Stimulated activated CD8-positive, alpha-beta memory T cell treated with anti-CD3 and anti-CD28 coated beads, Interleukin-4, amount 100 ng/mL, for 48 hours (primary cell): ENCODE results near the gene FCN1.

Source experiments
- DNase-seq: peaks from one replicate; pipeline ENCODE4 v3.0.0-alpha.2; 2020

The FCN1 gene

DNA sequence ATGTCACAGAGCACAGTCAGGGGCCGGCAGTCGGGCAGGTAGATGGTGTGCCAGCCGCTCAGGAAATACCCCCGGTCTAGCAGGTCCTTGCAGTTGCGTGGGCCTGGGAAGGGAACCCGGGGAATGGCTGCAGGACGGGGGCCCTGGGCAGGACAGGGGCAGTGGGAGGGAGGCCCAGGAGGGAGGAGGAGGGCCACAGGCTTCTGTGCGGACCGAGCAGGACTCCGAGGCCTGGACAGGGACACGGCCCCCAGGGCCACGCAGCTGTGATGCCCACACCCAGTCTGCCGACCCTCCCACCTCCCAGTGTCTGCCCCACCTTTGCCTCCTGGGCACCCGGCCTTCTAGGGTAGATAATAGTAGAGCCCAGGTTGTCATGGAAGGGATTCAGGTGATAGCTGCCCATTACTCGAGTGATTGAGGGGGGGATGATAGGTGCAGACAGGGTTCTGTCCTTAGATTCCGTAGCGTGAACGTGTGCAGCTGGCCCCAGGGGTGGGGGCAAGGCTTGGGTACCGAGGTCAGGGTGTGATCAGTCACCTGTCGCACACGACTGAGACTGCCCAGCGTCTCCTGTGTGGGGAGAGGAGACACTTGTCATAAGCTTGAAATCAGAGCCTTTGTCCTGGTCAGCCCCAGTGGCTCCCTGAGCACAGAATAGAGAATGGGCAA lies 4.5 kb downstream of the FCN1 start:
- peak; percentile 1 for DNase-seq

DNA sequence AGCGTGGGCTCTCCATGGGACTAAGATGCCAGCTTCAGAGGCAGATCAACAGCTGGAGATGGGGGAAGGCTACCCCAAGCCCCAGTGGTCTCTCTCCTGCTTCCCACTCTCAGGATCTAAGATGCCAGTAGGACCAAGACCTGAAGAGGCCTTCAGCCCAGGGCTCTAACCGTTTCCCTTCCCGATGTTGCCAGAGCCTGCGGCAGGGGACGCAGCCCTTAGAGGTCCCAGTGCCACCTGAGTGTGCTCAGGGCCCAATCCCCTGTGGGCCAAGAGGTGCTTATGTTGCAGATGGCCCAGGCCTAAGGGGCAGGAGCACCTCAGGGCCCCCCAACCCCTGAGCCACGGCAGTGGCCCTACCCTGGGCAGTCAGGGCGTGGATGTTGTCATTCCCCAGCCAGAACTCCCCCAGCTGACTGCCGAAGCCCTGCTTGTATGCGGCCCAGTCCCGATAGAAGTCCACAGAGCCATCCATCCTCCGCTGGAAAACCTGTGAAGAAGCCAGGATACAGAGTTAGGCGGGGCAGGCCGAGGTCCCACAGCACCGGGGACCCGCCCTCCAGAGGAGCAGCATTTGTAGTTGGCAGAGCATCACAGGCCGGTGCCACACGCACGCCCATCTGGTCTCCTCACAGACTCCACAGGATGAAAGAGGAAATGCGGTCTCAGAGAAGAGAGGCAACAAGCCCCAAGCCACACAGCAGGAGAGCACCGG lies 5.4 kb downstream of the FCN1 start:
- peak; percentile 4 for DNase-seq

DNA sequence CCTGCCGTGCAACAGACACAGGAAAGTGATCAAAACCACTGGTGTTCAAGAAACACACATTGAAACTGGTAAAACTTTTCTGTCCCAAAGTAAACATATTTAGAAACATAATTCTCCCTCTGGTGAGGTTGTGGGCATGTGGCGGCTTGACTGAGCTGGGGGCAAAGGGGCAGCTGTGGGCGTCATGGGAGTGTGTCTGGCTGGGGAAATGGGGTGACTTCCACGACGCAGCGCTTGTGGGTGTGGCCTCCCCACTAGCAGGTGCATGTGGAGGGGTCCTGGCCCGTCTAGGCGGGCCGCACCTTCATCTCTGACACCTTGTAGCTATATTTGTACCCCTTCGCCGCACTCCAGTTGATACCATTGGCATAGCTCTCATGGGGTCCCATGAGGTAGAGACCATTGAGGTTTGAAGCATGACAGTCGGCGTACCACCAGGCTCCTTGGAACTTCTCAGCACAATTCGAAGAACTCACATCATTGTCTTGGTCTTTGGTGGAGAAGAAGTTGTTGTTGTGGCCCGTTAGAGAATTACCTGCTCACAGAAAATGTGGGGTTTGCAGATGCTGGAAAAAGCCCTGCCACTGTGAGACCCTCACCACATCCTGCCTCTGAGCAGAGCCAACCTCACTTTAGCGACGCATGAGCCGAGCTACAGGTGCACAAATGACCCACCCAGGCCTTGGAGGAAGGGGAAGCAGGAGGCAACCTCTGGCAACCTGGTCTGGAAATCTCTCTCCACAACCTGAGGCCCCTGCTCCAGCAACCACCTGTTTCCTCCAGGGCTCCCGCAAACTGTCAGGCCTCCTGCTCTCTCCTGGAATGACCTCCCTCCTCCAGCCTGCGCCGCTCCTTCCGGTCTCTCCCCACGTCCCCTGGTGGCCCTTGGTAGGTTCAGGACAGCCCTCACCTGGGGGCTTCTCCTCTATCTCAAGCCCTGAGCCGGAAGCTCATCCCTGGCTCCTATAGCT lies 7.9 kb downstream of the FCN1 start:
- peak; percentile 9 for DNase-seq

DNA sequence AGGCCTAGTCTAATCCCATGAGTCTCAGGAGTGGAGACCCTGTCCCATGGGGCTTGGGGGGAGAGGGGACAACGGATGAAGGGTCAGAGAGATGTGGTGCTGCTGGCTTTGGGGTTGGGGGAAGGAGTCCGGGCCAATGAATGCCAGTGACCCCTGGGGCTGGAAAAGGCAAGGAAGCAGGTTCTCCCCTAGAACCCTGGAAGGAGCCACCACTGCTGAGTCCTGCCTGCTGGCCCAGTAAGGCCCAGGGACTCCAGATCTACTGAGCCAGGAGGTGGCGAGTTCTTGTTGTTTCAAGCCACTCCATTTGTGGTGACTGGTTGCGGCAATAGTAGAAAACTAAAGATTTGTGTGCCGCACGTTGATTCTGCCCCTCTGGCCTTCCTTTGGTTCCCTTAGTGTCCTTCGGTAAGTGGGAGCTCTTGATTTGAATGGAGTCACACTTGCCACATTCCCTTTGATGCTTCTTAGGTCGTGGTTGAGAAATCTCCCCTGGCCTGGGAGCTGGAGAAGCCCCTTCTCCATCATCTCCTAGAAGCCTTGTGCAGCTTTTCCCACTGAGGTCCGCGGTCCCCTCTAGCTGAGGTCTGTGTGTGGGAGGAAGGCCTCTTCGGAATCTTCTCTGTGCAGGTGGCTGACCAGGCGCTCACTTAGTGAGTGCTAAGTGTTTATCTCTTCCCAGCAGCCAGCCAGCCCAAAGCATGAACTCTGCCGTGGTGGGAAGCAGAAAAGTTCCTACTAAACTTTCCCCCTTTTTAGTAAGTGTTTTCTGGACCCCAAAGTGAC lies 9.0 kb downstream of the FCN1 start:
- no peak for DNase-seq

DNA sequence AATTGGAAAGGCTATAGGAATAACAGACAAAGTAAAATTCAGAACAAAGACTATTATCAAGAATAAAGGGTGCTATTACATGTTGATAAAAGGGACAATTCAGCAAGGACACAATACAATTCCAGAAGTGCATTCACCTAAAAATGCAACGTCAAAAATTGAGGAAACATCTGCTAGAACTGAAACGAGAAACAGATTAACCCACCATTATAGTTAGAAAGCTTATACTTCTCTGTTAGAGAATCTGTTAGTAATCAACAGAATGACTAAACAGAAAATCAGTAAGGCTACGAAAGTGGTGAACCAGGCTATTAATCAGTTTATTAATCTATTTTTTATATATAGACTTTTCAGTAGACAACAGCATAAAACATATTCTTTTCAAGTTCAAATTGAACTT lies 14.8 kb downstream of the FCN1 start:
- no peak for DNase-seq

DNA sequence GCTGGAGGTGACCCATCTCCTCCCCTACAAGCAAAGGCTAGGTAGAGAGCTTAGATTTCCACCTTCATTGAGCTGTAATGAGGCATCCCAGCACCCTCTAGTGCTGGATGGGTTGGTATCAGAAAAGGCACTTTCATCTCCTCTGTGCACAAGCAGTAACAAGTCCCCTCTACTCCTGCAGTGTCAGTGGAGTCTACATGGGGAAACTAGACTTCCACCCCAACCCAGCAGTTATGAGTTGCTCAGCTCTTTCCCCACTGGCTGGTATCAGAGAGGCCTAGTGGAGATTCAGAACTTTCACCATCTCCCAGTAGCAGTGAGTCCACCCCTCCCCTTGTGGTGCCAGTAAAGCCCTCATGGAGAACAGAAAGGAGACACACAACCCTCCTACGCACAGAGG lies 17.9 kb downstream of the FCN1 start:
- peak; percentile 6 for DNase-seq

DNA sequence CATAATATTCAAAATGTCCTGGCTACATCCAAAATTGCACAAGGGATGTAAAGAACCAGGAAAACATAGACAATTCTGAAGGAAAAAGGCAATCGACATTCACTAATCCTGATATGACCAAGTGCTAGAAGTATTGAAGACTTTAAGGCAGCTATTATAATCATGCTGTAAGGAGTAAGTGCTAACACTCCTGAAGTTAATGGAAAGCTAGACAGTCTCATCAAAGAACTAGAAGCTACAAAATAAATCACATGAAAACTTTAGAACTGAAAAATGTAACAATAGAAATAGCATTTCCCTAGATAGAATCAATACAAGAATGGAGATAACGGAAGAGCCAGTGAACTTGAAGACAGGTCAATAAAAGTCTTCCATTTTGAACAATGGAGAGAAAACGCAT lies 18.5 kb downstream of the FCN1 start:
- DNase-seq: no peak

DNA sequence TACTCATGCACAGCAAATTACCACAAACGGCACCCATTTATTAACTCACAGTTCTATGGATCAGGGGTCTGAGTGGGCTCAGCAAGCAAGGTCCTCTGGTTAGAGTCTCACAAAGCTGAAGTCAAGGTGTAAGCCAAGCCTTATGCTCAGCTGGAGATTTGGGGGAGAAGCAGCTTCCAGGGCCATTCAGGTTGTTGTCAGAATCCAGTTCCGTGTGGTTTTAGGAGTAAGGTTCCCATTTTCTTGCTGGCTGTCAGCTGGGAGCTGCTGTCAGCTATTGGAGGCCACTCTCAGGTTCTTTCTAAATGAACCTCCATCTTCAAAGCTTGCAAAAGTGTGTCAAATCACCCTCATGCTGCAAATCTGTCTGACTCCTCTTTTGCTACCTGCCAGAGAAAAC lies 19.4 kb downstream of the FCN1 start:
- peak; percentile 8 for DNase-seq

DNA sequence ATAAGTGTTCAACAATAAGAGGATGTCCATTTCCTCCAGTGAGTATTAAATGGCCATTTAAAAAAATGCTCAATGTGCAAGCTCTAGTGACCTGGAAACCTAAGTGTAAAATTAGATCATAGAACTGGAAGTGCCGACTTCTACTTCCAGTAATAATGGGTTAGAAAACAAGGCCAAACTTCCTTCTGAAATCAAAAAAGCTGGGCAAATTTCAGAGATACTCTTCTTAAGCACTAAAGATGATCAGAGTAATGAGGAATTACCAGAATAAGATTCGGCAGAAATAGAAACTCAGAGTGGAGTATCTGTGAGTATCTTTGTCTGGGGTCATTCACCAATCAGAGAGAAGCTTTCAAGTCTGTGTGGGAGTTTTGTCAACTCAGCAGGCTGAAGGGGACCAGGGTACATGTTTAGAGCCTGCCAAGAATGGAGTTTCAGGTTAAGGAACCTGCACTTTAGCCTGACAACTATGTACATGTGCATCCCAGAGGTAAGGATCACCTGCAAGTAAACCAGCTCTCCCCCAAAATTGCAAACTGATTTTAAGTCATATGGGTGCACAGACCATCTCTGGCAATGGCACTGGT lies 20.0 kb downstream of the FCN1 start:
- no peak for DNase-seq

DNA sequence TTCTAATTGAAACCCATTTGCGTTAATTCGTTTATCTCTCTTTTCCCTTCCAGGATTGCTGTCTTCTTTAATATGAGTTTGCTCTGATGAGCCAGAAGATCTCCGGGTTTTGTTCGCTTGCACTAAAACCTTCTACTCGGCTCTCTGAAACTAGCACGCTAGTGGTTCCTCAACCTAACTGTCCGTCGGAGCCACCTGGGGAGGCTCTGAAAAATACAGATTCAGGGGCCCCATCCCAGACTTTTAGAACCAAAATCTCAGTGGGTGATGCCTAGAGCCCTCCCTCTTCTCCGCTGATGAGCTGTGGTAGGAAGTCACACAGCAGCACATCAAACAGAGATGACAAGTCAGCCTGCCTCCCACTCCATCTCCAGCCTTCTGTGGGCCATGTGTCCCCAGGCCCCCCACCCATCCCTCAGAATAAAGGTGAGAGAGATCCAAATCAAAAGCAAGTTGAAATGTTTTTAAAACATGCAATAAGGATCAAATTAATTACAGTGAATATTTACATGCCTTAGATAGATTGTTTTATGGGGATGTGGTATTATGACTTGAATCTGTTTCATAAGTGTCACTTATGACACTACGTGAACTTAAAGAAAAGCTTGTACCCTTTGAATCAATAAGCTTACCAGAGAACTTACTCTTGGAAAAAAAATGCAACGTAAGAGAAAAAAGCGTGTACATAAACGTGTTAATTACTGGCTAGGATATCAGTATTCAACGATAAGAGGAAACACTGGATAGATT lies 20.7 kb downstream of the FCN1 start:
- DNase-seq: peak; percentile 12

DNA sequence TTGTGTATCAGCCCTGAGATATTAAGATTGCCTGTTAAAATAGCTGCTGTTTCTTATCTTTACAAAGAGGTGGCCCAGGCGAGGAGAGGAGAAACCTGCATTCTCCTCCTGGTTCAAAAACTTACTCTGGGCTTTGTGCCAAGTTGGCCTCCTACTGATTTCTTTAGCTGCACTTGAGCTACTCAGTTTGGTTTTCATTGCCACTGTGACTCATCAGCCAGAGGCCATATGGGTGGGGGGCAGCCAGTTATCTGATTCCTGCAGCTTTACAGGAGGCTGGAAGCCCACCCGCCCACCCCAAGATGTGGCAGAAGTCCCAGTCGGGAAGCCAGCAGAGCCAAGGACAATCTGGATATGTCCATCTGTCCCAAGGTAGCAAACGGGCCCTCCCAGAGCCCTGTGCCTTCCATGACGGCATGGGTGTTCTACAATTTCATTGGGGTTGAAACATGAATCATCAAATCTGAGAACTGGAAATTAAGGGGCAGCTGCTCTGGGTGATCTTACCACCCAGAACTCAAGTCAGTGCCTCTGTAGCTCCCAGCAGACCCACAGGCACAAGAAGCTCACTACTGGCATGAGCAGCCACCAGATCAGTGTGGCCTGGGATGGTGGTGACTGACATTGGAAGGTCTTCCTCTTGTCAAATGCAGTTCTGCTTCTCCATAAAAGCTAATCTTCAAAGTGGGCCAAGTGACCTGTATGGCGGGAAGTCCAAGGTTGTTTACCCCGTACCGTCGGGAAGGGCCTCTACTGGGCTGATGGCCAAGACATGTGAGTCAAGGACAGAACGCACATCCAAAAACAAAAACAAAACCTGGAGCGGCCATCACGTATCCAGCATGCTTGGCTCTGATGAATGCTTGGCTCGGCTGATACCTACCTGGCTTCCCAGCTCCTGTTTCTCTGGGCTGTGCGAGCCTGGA lies 21.5 kb downstream of the FCN1 start:
- peak; percentile 20 for DNase-seq

DNA sequence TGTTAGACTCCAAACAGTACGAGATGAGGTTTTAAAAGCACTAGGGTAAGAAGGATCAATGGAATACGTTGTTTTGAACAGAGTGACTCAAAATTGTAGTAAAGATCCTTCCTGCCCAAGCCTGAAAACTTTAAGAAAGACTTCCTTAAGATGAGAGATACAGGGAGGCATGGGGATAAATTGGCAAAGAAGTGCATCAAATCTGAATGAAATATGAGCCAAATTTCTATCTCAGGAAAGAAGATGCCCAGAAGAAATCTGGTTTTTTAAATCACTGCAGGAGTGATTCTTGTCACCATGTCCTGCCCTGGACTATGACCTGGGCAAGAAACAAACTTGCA lies 22.2 kb downstream of the FCN1 start:
- no peak for DNase-seq

DNA sequence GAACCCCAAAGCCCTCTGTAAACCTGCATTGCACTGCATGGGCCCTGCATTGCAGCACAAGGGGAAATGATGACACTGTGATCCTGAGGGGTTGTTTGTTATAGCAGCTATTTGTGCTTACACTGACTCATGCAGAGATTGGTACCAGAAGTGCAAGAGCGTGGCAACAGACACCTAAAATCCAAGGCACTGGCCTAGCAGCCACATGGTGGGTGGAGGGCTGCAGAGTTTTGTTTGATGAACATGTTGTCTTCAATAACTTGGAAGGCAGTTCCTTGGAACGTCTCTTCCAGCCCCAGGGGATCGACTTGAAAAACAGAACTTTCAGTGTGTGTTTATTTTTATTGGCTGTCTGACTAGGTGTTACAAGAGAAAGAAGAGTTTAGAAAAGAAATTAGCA lies 22.6 kb downstream of the FCN1 start:
- no peak for DNase-seq

DNA sequence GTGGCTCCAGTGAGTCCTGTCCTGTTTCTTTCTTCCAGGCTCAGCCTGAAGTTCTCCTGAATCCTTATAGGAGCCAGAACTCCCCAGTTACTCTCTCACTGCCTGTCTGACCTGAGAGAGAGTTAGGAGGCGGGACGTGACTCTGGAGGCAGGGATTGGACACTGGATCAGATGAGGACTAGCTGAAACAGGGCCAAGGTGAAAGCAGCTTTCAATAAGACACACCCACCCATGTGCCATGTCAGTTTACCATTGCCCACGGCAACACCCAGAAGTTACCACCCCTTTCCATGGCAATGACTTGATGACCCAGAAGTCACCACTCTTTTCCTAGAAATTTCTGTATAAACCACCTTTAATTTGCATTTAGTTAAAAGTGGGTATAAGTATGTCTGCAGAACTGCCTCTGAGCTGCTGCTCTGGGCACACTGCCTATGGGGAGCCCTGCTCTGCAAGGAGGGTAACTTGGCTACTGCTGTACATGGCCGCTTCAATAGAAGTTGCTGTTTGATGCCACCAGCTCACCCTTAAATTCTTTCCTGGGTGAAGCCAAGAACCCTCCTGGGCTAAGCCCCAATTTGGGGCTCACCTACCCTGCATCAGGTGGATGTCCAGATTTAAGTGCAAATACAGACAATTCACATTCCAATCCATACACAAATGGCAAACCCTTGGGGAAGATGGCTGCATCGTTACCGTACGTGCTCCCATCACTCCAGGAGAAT lies 23.4 kb downstream of the FCN1 start:
- DNase-seq: peak; percentile 5

DNA sequence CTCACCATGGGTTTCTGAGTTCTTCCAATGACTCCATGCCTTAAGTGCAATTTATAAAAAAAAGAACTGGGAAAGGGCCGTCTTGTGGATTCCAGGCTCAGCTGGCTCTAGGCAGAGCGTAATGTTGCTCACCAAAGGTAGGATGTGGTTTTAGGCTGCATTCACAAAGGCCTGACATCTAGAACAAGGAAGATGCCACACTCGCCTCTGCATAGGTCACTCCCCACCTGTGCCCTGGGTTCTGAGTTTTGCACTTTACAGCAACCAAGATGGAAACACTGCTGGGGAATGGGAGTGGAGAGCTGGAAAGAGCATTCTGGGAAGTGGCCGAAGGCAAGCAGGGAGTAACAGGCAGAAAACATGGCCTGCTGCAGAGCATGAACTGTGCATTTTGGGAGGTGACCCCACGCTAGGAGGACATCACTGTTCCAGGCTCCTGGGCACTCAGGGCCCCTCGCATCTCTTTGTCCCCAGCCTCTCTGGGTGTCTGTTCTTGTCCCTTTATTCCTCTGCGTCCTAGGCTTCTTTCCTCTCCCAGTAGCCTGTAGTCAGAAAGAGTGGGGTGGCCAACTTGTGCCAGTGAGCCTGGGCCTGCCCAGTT lies 24.8 kb downstream of the FCN1 start:
- DNase-seq: peak; percentile 12

DNA sequence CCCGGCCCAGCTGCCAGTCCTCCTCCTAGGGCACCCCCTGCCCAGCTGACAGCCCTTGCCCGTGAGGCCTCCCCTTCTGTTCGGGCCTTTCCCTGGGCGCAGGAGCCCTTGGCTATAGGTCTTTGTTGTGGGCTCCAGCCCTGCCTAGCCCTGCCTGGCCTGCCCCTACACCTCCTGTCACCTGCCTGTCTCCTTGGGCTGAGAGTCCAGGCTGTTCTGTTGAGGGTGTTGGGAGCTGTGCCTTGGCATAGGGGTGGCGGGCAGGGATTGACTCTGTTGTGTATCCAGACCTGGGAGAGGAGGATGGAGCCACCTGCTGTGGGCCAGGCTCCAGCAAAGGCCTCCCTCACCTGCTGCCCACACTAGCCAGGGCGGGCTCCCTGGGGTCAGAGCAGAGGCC lies 25.5 kb downstream of the FCN1 start:
- DNase-seq: peak; percentile 6

DNA sequence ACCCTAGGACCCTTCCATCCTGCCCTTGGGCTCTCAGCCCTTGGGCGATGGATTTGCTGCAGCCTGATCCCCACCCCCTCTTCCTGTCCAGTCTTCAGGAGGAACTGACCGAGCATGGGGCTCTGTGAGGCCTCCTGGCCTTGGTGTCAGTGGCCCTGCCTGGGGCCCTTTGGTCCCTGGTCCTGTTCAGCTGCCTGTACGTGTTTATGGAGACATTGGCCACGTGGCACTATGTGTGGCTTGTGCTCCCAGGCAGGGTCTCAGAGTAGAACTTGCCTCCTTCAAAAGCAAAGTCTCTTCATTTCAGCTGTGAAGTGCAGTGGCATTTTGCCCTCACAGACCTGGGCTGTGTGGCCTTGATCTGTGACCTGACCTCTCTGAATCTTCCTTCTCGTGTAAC lies 26.0 kb downstream of the FCN1 start:
- DNase-seq: peak; percentile 9

DNA sequence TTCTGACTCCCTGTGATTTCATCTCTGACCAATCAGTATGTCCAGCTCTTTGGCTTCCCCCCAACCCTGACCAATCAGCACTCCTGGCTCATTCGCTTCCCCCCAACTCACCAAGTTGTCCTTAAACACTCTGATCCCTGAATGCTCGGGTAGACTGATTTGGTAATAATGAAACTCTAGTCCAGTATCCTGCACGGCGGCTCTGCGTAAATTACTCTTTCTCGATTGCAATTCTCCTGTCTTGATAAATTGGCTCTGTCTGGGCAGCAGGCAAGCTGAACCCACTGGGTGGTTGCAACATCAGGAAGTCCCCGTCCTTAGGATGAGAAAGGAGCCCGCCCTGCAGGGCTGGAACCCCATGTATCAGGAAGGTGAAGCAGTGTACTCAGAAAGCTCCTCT lies 26.7 kb downstream of the FCN1 start:
- peak; percentile 6 for DNase-seq

DNA sequence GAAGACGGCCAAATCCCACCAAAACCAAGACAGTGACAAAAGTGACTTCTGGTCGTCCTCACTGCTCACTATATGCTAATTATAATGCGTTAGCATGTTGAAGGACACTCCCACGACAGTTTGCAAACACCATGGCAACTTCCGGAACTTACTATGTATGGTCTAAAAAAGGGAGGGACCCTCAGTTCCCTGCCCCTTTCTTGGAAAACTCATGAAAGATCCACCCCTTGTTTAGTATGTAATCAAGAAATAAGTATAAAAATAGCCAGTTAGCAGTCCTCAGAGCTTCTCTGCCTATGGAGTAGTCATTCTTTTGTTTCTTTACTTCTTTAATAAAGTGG lies 27.6 kb downstream of the FCN1 start:
- DNase-seq: no peak
